Caco-2 (cell line): ENCODE data around the gene MUC5B. TPM values are rescaled to one million over a fixed set of nuclear protein-coding genes. Genes with fewer than 3 reads are reported as not detected.
"Not testable (repeated sequence)": the region's sequence is repeated elsewhere in the genome, so short reads cannot be mapped to it uniquely, and the experiment has no call there.

ENCODE experiments used
- BruUV-seq: library from RNA; stranded (reverse); fragments of 400-500 nt; replicated peaks from 2 replicates; lab custom pipeline; 2021; lab: Mats Ljungman, UMichigan
- CTCF ChIA-PET: fragments of 300-600 bp; sonication (Branson Sonifier 250); formaldehyde crosslinking; loops from one replicate; lab custom pipeline; 2022; ENCODE audit warnings: antibody characterized with exemption; lab: Charles Lee
- POLR2A ChIA-PET: fragments of 300-600 bp; sonication (Branson Sonifier 250); formaldehyde crosslinking; loops from one replicate; lab custom pipeline; 2022; ENCODE audit warnings: antibody characterized with exemption; lab: Charles Lee
- DNase-seq, 2 experiments: peaks; one replicate each; pipeline versions ENCODE4 v3.0.0 to v3.0.0-alpha.2; 2020 to 2022
- H3K27me3 ChIP-seq: replicated peaks from 2 replicates; pipeline ENCODE4 v1.6.0; 2011; ENCODE audit warnings: low read length; ENCODE audit not compliant: control insufficient read depth, insufficient read depth
- H3K36me3 ChIP-seq: 2 replicates; pipeline ENCODE4 v1.5.1; 2011; ENCODE audit warnings: low read length; ENCODE audit not compliant: control insufficient read depth, insufficient read depth
- H3K4me1 ChIP-seq: fragments of 250-450 bp; sonication (Bioruptor Pico); 2 replicates; pipeline ENCODE4 v1.5.1; 2020; ENCODE audit warnings: mild to moderate bottlenecking
- H3K4me3 ChIP-seq: 2 replicates; pipeline ENCODE4 v1.5.1; 2011; ENCODE audit warnings: low read depth, mild to moderate bottlenecking, control low read depth, low read length
- H3K9me3 ChIP-seq: fragments of 250-450 bp; sonication (Bioruptor Pico); 2 replicates; pipeline ENCODE4 v1.5.1; 2020; ENCODE audit warnings: mild to moderate bottlenecking, moderate library complexity
- H3K27ac Mint-ChIP-seq: one replicate; pipeline ENCODE4 v1.8.0; 2022; ENCODE audit warnings: mixed read lengths; ENCODE audit not compliant: unreplicated experiment
- H3K27me3 Mint-ChIP-seq: one replicate; pipeline ENCODE4 v1.8.0; 2022; ENCODE audit warnings: mixed read lengths; ENCODE audit not compliant: insufficient read depth, unreplicated experiment
- H3K36me3 Mint-ChIP-seq: one replicate; pipeline ENCODE4 v1.8.0; 2022; ENCODE audit warnings: mild to moderate bottlenecking, mixed read lengths; ENCODE audit not compliant: insufficient read depth, unreplicated experiment
- H3K4me1 Mint-ChIP-seq: one replicate; pipeline ENCODE4 v1.8.0; 2022; ENCODE audit warnings: low read depth, mixed read lengths; ENCODE audit not compliant: unreplicated experiment
- H3K4me3 Mint-ChIP-seq: one replicate; pipeline ENCODE4 v1.8.0; 2022; ENCODE audit warnings: mild to moderate bottlenecking, moderate library complexity, mixed read lengths; ENCODE audit not compliant: unreplicated experiment
- H3K9me3 Mint-ChIP-seq: one replicate; pipeline ENCODE4 v1.8.0; 2022; ENCODE audit warnings: mixed read lengths; ENCODE audit not compliant: unreplicated experiment
- CTCF ChIP-seq, 2 experiments: fragments of 200-600 bp in 1 of 2; IDR thresholded peaks; 1 replicate in 1 of 2; 2 replicates in 1 of 2; pipeline versions ENCODE4 v1.5.1 to v1.8.0; 2011 to 2022; ENCODE audit warnings: antibody characterized with exemption in 1 of 2, control low read depth in 1 of 2, inconsistent platforms in 1 of 2, low read depth in 1 of 2, low read length in 1 of 2, mild to moderate bottlenecking in 1 of 2, moderate library complexity in 1 of 2; ENCODE audit not compliant: insufficient read depth in 1 of 2, severe bottlenecking in 1 of 2, unreplicated experiment in 1 of 2
- intact Hi-C: fragments of 100-400 bp; cut with micrococcal nuclease; formaldehyde crosslinking; loops from one replicate; pipeline ENCODE4 v1.10.0; 2022; ENCODE audit not compliant: unreplicated experiment
- total RNA-seq: library from RNA; stranded (reverse); gene quantifications from 2 replicates; pipeline ENCODE4 v1.2.3, GENCODE V29; 2022

MUC5B gene
- total RNA-seq, 1 experiment from 2014 or later = not detected

DNA sequence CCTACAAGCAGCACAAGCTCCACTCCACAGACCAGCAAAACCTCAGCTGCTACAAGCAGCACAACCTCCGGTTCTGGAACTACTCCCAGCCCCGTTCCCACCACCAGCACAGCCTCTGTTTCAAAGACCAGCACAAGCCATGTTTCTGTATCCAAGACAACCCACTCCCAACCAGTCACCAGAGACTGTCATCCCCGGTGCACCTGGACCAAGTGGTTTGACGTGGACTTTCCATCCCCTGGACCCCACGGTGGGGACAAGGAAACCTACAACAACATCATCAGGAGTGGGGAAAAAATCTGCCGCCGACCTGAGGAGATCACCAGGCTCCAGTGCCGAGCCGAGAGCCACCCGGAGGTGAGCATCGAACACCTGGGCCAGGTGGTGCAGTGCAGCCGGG is 33.0 kb upstream of the MUC5B start:
- intact Hi-C loops, H3K27ac Mint-ChIP-seq, H3K27me3 Mint-ChIP-seq, H3K4me3 ChIP-seq, H3K4me3 Mint-ChIP-seq, CTCF ChIA-PET, H3K9me3 ChIP-seq, H3K27me3 ChIP-seq, H3K4me1 Mint-ChIP-seq, H3K9me3 Mint-ChIP-seq, H3K36me3 Mint-ChIP-seq, H3K36me3 ChIP-seq, H3K4me1 ChIP-seq, BruUV-seq, POLR2A ChIA-PET: not testable (repeated sequence)
- peak in 1 of 2 experiments; percentile 17 for DNase-seq

GRCh38 chr11:1191786-1192470 is 30.9 kb upstream of the MUC5B start:
- H3K27me3 ChIP-seq, H3K27ac Mint-ChIP-seq, H3K27me3 Mint-ChIP-seq, H3K4me1 ChIP-seq, intact Hi-C loops, H3K4me1 Mint-ChIP-seq, H3K4me3 ChIP-seq, H3K36me3 Mint-ChIP-seq, CTCF ChIA-PET, POLR2A ChIA-PET, H3K36me3 ChIP-seq, H3K4me3 Mint-ChIP-seq, BruUV-seq, H3K9me3 ChIP-seq, H3K9me3 Mint-ChIP-seq: not testable (repeated sequence)
- DNase-seq = peak in 1 of 2 experiments; percentile 23

- TF ChIP-seq CTCF (IDR thresholded peaks at IDR 0.05; ENCODE audit: insufficient read depth in 1 of 2, low read depth in 1 of 2, low read length in 1 of 2, severe bottlenecking in 1 of 2, unreplicated experiment in 1 of 2) = no peak
- Histone ChIP-seq H3K9me3 (no peaks in the 10 kb centered on the region), H3K4me1 (no peaks in the 10 kb centered on the region), H3K36me3 (no peaks in the 10 kb centered on the region), H3K4me3 (no peak overlapping the region; the same call in 1 of the 2 replicates), H3K27me3 (no peaks in the 10 kb centered on the region)
- Mint-ChIP-seq H3K27me3 (no peaks in the 10 kb centered on the region), H3K4me3 (peak overlapping the region; percentile 58), H3K27ac (no peak overlapping the region), H3K36me3 (no peaks in the 10 kb centered on the region), H3K4me1 (no peaks in the 10 kb centered on the region), H3K9me3 (no peaks in the 10 kb centered on the region)
- ChIA-PET POLR2A (no interaction called here), CTCF (no interaction called here)
- BruUV-seq = no TSS peak
- DNase-seq = peak in 1 of 2 experiments; percentile 11
- intact Hi-C loops = no loop called here
Observed at GRCh38 chr11:1192741-1193325, 30.0 kb upstream of the MUC5B start.
